Measurements from ENCODE around the gene MED14. TPM values are rescaled to one million over a fixed set of nuclear protein-coding genes. Genes with fewer than 3 reads are reported as not detected.

Gene MED14
- total RNA-seq, 1 experiment from 2014 or later = 17.4 TPM

- no peak for DNase-seq (ENCODE audit: low read depth)
These were observed 122.8 kb downstream of the MED14 start for GRCh38 chrX:40612511-40612910.

- DNase-seq (ENCODE audit: low read depth) = no peak
These were observed 128.0 kb downstream of the MED14 start for GRCh38 chrX:40607381-40607780.

- no peak for DNase-seq (ENCODE audit: low read depth)
These were observed 131.9 kb downstream of the MED14 start for GRCh38 chrX:40603446-40603845.

Other genes with a start within 250 kb of the MED14 start
- 54.8 and 57.0 TPM in 2 replicates for gene ATP6AP2, start 154.6 kb downstream of the MED14 start, total RNA-seq (2014; rRNA removed; shearing (Covaris generic))
- gene MPC1L, start 112.1 kb downstream of the MED14 start, total RNA-seq (2014; rRNA removed; shearing (Covaris generic)) = not detected in 2 replicates
- gene CXorf38, start 88.0 kb downstream of the MED14 start, total RNA-seq (2014; rRNA removed; shearing (Covaris generic)) = 15.0 and 19.8 TPM in 2 replicates